ENCODE data around the gene CTXN3.
"Not testable (repeated sequence)": the region's sequence is repeated elsewhere in the genome, so short reads cannot be mapped to it uniquely, and the experiment has no call there.

CTXN3 gene

GRCh38 chr5:127652952-127653611, 4.2 kb downstream of the CTXN3 start:
- no peak for DNase-seq

- no peak for DNase-seq
Observed at GRCh38 chr5:127656825-127657224, 7.9 kb downstream of the CTXN3 start.

- DNase-seq, result no peak
Observed at GRCh38 chr5:127660047-127660733, 11.3 kb downstream of the CTXN3 start.

GRCh38 chr5:127664093-127664492, 15.2 kb downstream of the CTXN3 start:
- DNase-seq, result no peak

GRCh38 chr5:127665641-127666040, 16.8 kb downstream of the CTXN3 start:
- no peak for DNase-seq

- no peak for DNase-seq
Observed at GRCh38 chr5:127666043-127666716, 17.3 kb downstream of the CTXN3 start.

- DNase-seq, result no peak
Observed at GRCh38 chr5:127667926-127668325, 19.0 kb downstream of the CTXN3 start.

- no peak for DNase-seq
Observed at GRCh38 chr5:127671218-127671617, 22.3 kb downstream of the CTXN3 start.

- DNase-seq, result no peak
Observed at GRCh38 chr5:127673117-127673800, 24.4 kb downstream of the CTXN3 start.

- DNase-seq, result not testable (repeated sequence)
Observed at GRCh38 chr5:127676951-127677350, 28.1 kb downstream of the CTXN3 start.

GRCh38 chr5:127679691-127680330, 30.9 kb downstream of the CTXN3 start:
- not testable (repeated sequence) for DNase-seq

GRCh38 chr5:127680595-127680994, 31.7 kb downstream of the CTXN3 start:
- no peak for DNase-seq

GRCh38 chr5:127683008-127683407, 34.1 kb downstream of the CTXN3 start:
- no peak for DNase-seq

GRCh38 chr5:127684726-127685467, 36.0 kb downstream of the CTXN3 start:
- no peak for DNase-seq

GRCh38 chr5:127685662-127686061, 36.8 kb downstream of the CTXN3 start:
- no peak for DNase-seq

- no peak for DNase-seq
Observed at GRCh38 chr5:127686424-127686823, 37.5 kb downstream of the CTXN3 start.

- no peak for DNase-seq
Observed at GRCh38 chr5:127694518-127695171, 45.8 kb downstream of the CTXN3 start.

GRCh38 chr5:127695346-127695745, 46.5 kb downstream of the CTXN3 start:
- DNase-seq, result no peak

GRCh38 chr5:127696683-127697082, 47.8 kb downstream of the CTXN3 start:
- no peak for DNase-seq

- no peak for DNase-seq
Observed at GRCh38 chr5:127697894-127698600, 49.2 kb downstream of the CTXN3 start.

GRCh38 chr5:127699416-127699815, 50.5 kb downstream of the CTXN3 start:
- DNase-seq, result no peak
